ENCODE measurements around the gene CHMP4A.

CHMP4A gene

DNA sequence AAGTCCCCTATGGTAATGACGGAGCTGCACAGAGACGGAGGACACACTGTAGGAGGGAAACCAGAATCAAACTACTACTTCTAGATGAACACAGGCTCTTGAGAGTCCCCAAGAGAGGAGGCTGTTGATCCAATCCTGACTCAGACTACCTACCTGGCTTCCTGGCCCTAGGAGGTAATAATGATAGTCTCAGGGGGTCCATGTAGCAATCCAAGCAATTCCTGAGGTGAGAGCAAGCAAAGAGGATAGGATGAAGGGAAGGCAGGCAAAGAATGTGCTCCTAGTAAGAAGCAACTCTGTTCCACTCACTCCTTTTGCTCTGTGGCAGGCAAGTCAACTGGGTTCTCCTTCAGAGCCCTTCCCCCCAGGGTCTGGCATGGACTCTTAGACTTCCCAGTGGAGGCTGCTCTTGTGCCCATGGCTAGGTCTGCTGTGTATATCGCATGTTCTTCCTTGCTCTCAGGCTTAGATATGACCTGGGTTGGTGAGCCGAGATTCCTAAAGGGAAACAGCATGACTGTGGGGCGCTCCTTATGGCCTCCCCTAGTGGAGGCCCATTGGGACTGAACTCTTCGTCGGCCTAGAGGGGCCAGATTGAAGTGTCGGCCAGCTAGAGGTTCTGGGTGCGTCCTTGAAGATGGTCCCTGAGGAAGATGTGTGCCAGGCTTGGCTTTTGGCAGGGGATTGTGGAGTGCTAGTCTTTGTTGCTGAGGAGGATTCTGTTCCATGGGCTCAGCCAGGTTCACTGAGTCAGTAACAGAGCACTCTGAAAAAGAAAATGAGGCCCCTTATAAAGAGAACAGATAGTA is 27.0 kb upstream of the CHMP4A start:
- CTCF ChIA-PET: interaction anchor here (0.8 to 10.1 kb wide), 9 partner anchors 7 to 191 kb away, joined by 3 to 323 read pairs (median 22); partner anchors contain the start of genes CBLN3, CIDEB, DHRS1 and GMPR2
- no peak for DNase-seq (ENCODE audit: extremely low spot score)
- POLR2A ChIA-PET: no interaction called here
- TF ChIP-seq, protein P1, sequence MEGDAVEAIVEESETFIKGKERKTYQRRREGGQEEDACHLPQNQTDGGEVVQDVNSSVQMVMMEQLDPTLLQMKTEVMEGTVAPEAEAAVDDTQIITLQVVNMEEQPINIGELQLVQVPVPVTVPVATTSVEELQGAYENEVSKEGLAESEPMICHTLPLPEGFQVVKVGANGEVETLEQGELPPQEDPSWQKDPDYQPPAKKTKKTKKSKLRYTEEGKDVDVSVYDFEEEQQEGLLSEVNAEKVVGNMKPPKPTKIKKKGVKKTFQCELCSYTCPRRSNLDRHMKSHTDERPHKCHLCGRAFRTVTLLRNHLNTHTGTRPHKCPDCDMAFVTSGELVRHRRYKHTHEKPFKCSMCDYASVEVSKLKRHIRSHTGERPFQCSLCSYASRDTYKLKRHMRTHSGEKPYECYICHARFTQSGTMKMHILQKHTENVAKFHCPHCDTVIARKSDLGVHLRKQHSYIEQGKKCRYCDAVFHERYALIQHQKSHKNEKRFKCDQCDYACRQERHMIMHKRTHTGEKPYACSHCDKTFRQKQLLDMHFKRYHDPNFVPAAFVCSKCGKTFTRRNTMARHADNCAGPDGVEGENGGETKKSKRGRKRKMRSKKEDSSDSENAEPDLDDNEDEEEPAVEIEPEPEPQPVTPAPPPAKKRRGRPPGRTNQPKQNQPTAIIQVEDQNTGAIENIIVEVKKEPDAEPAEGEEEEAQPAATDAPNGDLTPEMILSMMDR (IDR thresholded peaks at IDR 0.05; ENCODE audit: control extremely low read depth, extremely low read depth, low read depth, missing control alignments): no peak

DNA sequence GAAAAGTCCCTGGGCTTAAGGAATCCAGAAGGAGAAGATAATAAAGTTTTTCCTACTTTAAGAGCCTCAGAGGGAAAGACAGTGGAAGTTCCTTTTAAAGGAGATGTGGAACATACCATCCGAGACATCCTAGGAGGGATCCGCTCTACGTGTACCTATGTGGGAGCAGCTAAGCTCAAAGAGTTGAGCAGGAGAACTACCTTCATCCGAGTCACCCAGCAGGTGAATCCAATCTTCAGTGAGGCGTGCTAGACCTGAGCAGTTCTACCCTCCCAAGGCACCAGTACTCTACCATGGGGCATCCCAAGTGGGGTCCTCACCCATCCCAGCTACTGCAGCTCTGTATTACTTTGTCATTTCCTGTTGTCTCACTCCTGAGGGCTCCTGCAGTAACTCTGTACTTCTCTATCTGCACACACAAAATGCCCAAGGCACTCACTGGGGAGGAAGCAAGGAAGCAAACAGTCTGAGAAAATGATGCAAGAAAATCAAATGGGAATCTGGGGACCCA is 25.3 kb upstream of the CHMP4A start:
- ChIA-PET POLR2A (interaction anchor here (0.9 kb wide), 1 partner anchor 25 kb away, joined by 3 read pairs; the partner anchor contains the start of gene CHMP4A), CTCF (interaction anchor here (1.4 to 7.5 kb wide), 9 partner anchors 19 to 194 kb away, joined by 3 to 56 read pairs (median 9); partner anchors contain the start of genes CHMP4A, CIDEB, DHRS1 and IRF9)
- TF ChIP-seq, protein P1 (IDR thresholded peaks at IDR 0.05; ENCODE audit: control extremely low read depth, extremely low read depth, low read depth, missing control alignments): no peak
- DNase-seq (ENCODE audit: extremely low spot score): no peak

DNA sequence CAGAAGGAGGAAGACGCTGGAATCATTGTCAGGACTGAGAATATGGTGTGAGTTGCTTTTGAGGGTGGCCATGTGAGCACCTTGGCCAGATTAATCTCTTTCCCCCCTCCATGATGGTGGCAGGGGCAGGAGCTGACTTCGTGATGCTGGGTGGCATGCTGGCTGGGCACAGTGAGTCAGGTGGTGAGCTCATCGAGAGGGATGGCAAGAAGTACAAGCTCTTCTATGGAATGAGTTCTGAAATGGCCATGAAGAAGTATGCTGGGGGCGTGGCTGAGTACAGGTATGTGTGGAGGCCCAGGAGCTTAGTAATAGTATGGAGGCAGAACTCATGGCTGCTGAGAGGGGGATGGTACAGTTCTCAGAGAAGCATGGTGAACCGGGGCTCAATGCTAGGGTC is 24.8 kb upstream of the CHMP4A start:
- TF ChIP-seq, protein P1 (IDR thresholded peaks at IDR 0.05; ENCODE audit: control extremely low read depth, extremely low read depth, low read depth, missing control alignments): no peak
- CTCF ChIA-PET: interaction anchor here (1.4 to 7.5 kb wide), 8 partner anchors 19 to 194 kb away, joined by 4 to 56 read pairs (median 12); partner anchors contain the start of genes CHMP4A, CIDEB, DHRS1 and MDP1
- POLR2A ChIA-PET: interaction anchor here (0.7 to 0.9 kb wide), 2 partner anchors 10 to 25 kb away, joined by 3 to 5 read pairs; partner anchors contain the start of gene CHMP4A
- no peak for DNase-seq (ENCODE audit: extremely low spot score)

DNA sequence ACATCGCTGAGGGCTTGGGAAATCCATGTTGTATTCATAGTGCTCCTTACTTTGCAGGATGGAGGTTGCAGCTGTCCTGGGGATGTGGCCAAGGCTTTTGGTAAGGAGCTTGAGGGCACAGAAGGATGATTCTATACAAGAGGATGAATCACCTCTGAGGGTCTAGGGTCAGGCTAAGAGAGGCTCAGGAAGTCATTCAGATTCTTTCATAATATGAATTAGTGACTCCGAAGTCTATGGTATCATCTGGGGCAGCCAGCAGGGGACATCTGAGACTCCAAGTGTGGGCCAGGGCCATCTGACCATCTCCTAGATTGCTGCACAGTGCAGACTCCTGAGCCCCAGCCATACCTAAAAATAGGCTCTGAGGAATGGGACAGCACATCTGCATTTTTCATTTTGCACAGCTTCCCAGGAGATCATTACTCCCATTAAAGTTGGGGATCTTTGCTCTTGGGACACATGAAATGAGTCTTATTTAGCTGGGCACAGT is 24.2 kb upstream of the CHMP4A start:
- CTCF ChIA-PET: interaction anchor here (1.4 to 7.5 kb wide), 8 partner anchors 18 to 195 kb away, joined by 4 to 56 read pairs (median 12); partner anchors contain the start of genes CHMP4A, CIDEB, DHRS1 and MDP1
- TF ChIP-seq, protein P1 (IDR thresholded peaks at IDR 0.05; ENCODE audit: control extremely low read depth, extremely low read depth, low read depth, missing control alignments): no peak
- no peak for DNase-seq (ENCODE audit: extremely low spot score)
- POLR2A ChIA-PET: interaction anchor here (0.7 to 0.9 kb wide), 2 partner anchors 11 to 24 kb away, joined by 3 to 5 read pairs; partner anchors contain the start of gene CHMP4A

DNA sequence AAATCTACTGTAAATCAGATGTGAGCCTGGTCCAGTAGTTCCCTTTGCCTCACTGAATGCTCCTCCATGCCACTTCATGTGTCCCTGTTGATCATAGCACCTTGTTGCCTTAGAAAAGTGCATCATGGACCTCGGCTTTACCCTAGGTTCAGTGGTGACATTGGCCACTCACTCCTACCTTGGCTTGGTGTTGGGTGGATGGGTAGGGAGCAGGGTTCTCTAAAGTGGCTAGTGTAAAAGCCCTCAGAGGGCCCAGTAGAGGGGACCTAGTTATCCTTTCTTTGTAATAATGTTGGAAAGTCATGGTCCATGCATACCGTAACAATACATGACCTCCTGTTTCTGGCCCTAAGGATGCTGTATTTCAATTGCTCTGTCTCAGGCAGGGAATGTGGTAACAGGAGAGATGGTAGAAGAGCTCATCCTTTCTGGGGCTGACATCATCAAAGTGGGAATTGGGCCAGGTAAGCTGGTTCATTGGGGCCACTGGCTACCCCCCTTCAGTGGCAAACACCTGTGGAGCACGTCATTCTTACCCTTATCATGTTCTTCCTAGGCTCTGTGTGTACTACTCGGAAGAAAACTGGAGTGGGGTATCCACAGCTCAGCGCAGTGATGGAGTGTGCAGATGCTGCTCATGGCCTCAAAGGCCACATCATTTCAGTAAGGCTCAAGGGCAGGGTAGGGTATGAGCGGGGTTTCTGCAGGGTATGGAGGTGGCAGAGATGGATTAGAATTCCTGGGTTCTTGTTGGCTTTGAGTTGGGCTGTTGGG is 23.6 kb upstream of the CHMP4A start:
- CTCF ChIA-PET: interaction anchor here (1.0 to 7.5 kb wide), 7 partner anchors 9 to 71 kb away, joined by 3 to 56 read pairs (median 14); partner anchors contain the start of genes CHMP4A, CIDEB, DHRS1 and MDP1
- TF ChIP-seq, protein P1 (IDR thresholded peaks at IDR 0.05; ENCODE audit: control extremely low read depth, extremely low read depth, low read depth, missing control alignments): no peak
- POLR2A ChIA-PET: no interaction called here
- DNase-seq (ENCODE audit: extremely low spot score): no peak
